Measurements from ENCODE around the gene SLX4. TPM values are rescaled to one million over a fixed set of nuclear protein-coding genes. Genes with fewer than 3 reads are reported as not detected.

The SLX4 gene
- total RNA-seq, 6 donors from 2014 or later, result 4.6 to 10.5 (median 6.0) TPM

- no peak for TF ChIP-seq POLR2AphosphoS5 (IDR thresholded peaks at IDR 0.05)
- TF ChIP-seq, protein P1, sequence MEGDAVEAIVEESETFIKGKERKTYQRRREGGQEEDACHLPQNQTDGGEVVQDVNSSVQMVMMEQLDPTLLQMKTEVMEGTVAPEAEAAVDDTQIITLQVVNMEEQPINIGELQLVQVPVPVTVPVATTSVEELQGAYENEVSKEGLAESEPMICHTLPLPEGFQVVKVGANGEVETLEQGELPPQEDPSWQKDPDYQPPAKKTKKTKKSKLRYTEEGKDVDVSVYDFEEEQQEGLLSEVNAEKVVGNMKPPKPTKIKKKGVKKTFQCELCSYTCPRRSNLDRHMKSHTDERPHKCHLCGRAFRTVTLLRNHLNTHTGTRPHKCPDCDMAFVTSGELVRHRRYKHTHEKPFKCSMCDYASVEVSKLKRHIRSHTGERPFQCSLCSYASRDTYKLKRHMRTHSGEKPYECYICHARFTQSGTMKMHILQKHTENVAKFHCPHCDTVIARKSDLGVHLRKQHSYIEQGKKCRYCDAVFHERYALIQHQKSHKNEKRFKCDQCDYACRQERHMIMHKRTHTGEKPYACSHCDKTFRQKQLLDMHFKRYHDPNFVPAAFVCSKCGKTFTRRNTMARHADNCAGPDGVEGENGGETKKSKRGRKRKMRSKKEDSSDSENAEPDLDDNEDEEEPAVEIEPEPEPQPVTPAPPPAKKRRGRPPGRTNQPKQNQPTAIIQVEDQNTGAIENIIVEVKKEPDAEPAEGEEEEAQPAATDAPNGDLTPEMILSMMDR (IDR thresholded peaks at IDR 0.05), result no peak
- no peak for TF ChIP-seq EP300 (IDR thresholded peaks at IDR 0.05)
- no peak for TF ChIP-seq POLR2A (IDR thresholded peaks at IDR 0.05)
- no peak for ATAC-seq (ENCODE audit: low FRiP score in 2 of 2)
- Histone ChIP-seq H3K4me3 (no peak overlapping the region), H3K4me1 (no peaks in the 10 kb centered on the region), H3K9me3 (no peaks in the 10 kb centered on the region), H3K27me3 (no peaks in the 10 kb centered on the region), H3K27ac (no peak overlapping the region), H3K36me3 (peaks cover 11 to 73% (median 50%) of the 10 kb centered on the region in 4 donors)
- WGBS, 2 donors, result 92% methylated on average over 20 of the region's 21 CpGs; no CpG with 5 or more reads in 1 of the 2 donors
- no peak for DNase-seq
These were observed 44.2 kb upstream of the SLX4 start for GRCh38 chr16:3655396-3656159.

- ATAC-seq (ENCODE audit: low FRiP score in 2 of 2) (no peak), DNase-seq (no peak)
- WGBS, 2 donors, result 93 to 100% methylated on average over 1 to 12 of the region's 12 CpGs
- H3K27me3 ChIP-seq, result no peaks in the 10 kb centered on the region
- peaks cover 11 to 67% (median 48%) of the 10 kb centered on the region in 4 donors for H3K36me3 ChIP-seq
- no peak overlapping the region for H3K4me3 ChIP-seq
- TF ChIP-seq EP300 (IDR thresholded peaks at IDR 0.05), result no peak
- TF ChIP-seq POLR2AphosphoS5 (IDR thresholded peaks at IDR 0.05), result no peak
- no peak for TF ChIP-seq POLR2A (IDR thresholded peaks at IDR 0.05)
- TF ChIP-seq, protein P1 (IDR thresholded peaks at IDR 0.05), result no peak
- H3K4me1 ChIP-seq, result no peaks in the 10 kb centered on the region
- no peak overlapping the region for H3K27ac ChIP-seq
- H3K9me3 ChIP-seq, result no peaks in the 10 kb centered on the region
These were observed 43.6 kb upstream of the SLX4 start for GRCh38 chr16:3655030-3655395.

DNA sequence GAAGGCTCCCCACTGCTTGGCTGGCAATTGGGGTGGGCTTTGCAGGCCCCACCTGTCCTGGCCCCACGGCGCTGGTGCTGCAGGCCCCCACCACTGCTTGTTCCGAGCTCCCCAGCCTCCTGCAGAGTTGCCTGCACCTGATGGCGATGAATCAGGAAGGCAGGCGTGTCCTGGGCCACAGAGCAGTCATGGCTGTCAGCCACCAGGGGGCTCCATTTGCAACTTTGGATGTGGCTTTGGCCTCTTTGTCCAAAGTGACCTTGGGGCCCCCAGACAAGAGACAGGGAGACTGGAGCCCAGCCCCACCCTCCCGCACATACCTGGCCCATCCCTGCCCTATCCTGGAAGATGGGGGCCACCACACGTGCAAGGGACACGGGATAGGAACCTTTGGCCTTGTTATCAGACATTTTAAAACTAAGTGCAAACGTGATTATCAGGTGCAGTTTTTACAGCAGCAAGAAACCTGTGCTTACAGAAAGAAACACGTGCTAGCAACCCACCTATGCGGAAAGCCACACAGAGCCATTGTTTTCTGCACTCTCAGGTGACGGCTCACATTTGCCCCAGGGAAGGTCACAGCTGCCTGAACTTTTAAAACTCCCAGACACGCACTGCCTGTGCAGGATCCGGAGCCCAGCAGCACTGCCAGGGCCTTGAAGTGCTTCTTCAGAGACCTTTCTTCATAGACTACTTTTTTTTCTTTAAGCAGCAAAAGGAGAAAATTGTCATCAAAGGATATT, 43.0 kb upstream of the SLX4 start, which contains the start of gene DNASE1:
DNASE1 (plus strand) TSS at position 443 of the 743 bp plus-strand sequence. CDS start 683 bp downstream, outside the sequence.
- Histone ChIP-seq H3K4me3 (no peak within 1 kb of the TSS), H3K36me3 (peaks cover 11 to 62% (median 45%) of the 10 kb centered on the region in 4 donors), H3K9me3 (no peaks in the 10 kb centered on the region), H3K4me1 (no peaks in the 10 kb centered on the region), H3K27ac (no peak within 1 kb of the TSS), H3K27me3 (no peaks in the 10 kb centered on the region)
- TF ChIP-seq, protein P1 (IDR thresholded peaks at IDR 0.05), result peak; percentile 55 to 73 (median 66)
- no peak for TF ChIP-seq POLR2A (IDR thresholded peaks at IDR 0.05)
- ATAC-seq (ENCODE audit: low FRiP score in 2 of 2) (peak in 1 of 2 donors; percentile 68), DNase-seq (peak in 1 of 2 donors; percentile 58)
- 79 to 80% methylated on average over 14 of the region's 14 CpGs for WGBS, 2 donors

DNA sequence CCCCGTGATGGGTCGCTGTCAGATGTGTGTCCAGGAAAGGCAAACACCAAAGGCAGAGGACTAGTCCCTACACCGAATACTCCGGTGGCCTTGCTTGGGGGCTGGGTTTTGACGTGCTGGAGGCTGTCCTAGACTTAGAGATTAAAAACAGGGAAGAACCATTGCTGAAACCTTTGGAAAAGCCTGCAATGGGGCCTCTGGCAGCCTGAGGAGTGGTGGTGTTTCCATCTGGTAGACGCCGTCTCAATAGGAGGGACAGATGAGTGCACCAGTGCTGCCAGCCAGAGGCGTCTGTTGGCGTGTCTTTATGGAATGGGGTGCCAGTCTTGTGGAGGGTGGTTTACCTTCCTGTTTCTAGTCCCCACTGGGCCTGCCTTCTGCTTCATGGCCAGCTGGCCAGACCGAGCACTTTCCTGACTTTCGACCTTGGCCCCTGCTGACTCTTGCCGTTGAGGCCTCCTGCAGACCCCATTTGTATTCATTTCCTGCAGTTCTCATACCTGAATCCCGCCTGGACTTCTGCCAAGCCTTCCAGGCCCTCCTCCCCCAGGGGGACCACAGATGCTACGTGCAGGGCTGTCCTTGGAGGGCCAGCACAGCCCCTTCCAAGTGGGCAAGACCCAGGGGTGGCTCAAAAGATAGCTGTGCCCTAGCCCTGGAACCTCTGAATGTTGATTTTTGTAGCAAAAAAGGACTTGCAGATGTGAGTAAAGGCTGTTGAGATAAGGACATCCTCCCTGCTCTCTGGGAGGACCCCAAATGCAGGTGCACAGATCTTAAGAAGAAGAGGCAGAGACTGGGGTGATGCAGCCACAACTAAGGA, 41.2 kb upstream of the SLX4 start:
- Histone ChIP-seq H3K36me3 (peaks cover 7 to 50% (median 32%) of the 10 kb centered on the region in 4 donors), H3K9me3 (no peaks in the 10 kb centered on the region), H3K4me1 (no peaks in the 10 kb centered on the region), H3K27me3 (no peaks in the 10 kb centered on the region), H3K4me3 (no peak overlapping the region), H3K27ac (no peak overlapping the region)
- DNase-seq, result no peak
- no peak for TF ChIP-seq POLR2A (IDR thresholded peaks at IDR 0.05)
- no peak for TF ChIP-seq EP300 (IDR thresholded peaks at IDR 0.05)
- no peak for TF ChIP-seq POLR2AphosphoS5 (IDR thresholded peaks at IDR 0.05)
- TF ChIP-seq, protein P1 (IDR thresholded peaks at IDR 0.05), result no peak
- ATAC-seq (ENCODE audit: low FRiP score in 2 of 2), result no peak
- 91 to 96% methylated on average over 14 of the region's 14 CpGs for WGBS, 2 donors

Data from upper lobe of left lung (tissue), 6 donors.